K562 (cell line): ENCODE data around the gene ZNF544.

Experiments used
- CC2D1A ChIP-seq: fragments of 450-650 bp; IDR thresholded peaks from 2 replicates; pipeline ENCODE4 v1.6.1; 2017; ENCODE audit warnings: mild to moderate bottlenecking
- FOXA3 ChIP-seq, 2 experiments: fragments of 450-650 bp in 1 of 2; sonication (generic) in 1 of 2; formaldehyde crosslinking; IDR thresholded peaks in 1 of 2; conservative IDR thresholded peaks in 1 of 2; 2 replicates each; pipeline versions ENCODE4 v1.4.0 to v1.8.0; 2020 to 2022; ENCODE audit warnings: mild to moderate bottlenecking in 2 of 2, missing genetic modification reagents in 1 of 2
- FOXJ3 ChIP-seq: sonication (generic); formaldehyde crosslinking; IDR thresholded peaks from 2 replicates; pipeline ENCODE4 v1.4.0; 2020; ENCODE audit warnings: mild to moderate bottlenecking, missing genetic modification reagents
- FOXP1 ChIP-seq: sonication (generic); formaldehyde crosslinking; IDR thresholded peaks from 2 replicates; pipeline ENCODE4 v1.8.0; 2022; ENCODE audit warnings: mild to moderate bottlenecking, missing genetic modification reagents
- HDAC8 ChIP-seq: fragments of 450-650 bp; IDR thresholded peaks from 2 replicates; pipeline ENCODE4 v1.6.1; 2016; ENCODE audit warnings: mild to moderate bottlenecking, missing genetic modification characterization, moderate library complexity, missing compliant biosample characterization
- SMAD1 ChIP-seq: fragments of 150-350 bp; IDR thresholded peaks from 2 replicates; pipeline ENCODE4 v1.6.1; 2014; ENCODE audit warnings: low read length, low read depth; ENCODE audit not compliant: partially characterized antibody
- TBP ChIP-seq: optimal IDR thresholded peaks from 2 replicates; pipeline ENCODE3; 2011; ENCODE audit warnings: low read depth, low read length, improper control_type of control experiment
- YY1 ChIP-seq, 3 experiments: IDR thresholded peaks; 2 replicates each; pipeline ENCODE4 v1.6.1; 2011; ENCODE audit warnings: low read length in 2 of 3, mild to moderate bottlenecking in 2 of 3, moderate library complexity in 2 of 3, borderline replicate concordance in 1 of 3, control low read depth in 1 of 3, low read depth in 1 of 3; ENCODE audit not compliant: insufficient read depth in 3 of 3, insufficient replicate concordance in 2 of 3, control insufficient read depth in 1 of 3, insufficient read length in 1 of 3; ENCODE audit errors: extremely low read depth in 1 of 3
- ZEB2 ChIP-seq: fragments of 450-650 bp; IDR thresholded peaks from 2 replicates; pipeline ENCODE4 v1.6.1; 2016
- ZNF436 ChIP-seq: fragments of 250-450, 450-650 bp; sonication (Bioruptor Pico); formaldehyde crosslinking; IDR thresholded peaks from 2 replicates; pipeline ENCODE4 v1.7.0; 2020; ENCODE audit warnings: mild to moderate bottlenecking
- TF ChIP-seq, protein P1 (sequence below), 2 experiments: fragments of 450-650 bp; conservative IDR thresholded peaks; 2 replicates each; pipeline ENCODE4 v1.6.1; 2017; ENCODE audit warnings: mild to moderate bottlenecking in 2 of 2, moderate library complexity in 2 of 2
- TF ChIP-seq, protein P2 (sequence below), 2 experiments: fragments of 450-650 bp in 1 of 2; sonication (generic) in 1 of 2; formaldehyde crosslinking in 1 of 2; IDR thresholded peaks; 2 replicates each; pipeline versions ENCODE4 v1.7.1 to v1.9.0; 2016 to 2022; ENCODE audit warnings: inconsistent platforms in 1 of 2, mild to moderate bottlenecking in 1 of 2, missing genetic modification reagents in 1 of 2
- TF ChIP-seq, protein P3 (sequence below), 2 experiments: fragments of 200-800 bp in 1 of 2; sonication (Bioruptor generic) in 1 of 2; sonication (generic) in 1 of 2; formaldehyde crosslinking in 1 of 2; IDR thresholded peaks in 1 of 2; conservative IDR thresholded peaks in 1 of 2; 2 replicates each; pipeline versions ENCODE4 v1.5.0 to v1.6.1; 2016 to 2020; ENCODE audit warnings: missing compliant biosample characterization in 1 of 2, missing genetic modification characterization in 1 of 2, missing genetic modification reagents in 1 of 2

DNA sequence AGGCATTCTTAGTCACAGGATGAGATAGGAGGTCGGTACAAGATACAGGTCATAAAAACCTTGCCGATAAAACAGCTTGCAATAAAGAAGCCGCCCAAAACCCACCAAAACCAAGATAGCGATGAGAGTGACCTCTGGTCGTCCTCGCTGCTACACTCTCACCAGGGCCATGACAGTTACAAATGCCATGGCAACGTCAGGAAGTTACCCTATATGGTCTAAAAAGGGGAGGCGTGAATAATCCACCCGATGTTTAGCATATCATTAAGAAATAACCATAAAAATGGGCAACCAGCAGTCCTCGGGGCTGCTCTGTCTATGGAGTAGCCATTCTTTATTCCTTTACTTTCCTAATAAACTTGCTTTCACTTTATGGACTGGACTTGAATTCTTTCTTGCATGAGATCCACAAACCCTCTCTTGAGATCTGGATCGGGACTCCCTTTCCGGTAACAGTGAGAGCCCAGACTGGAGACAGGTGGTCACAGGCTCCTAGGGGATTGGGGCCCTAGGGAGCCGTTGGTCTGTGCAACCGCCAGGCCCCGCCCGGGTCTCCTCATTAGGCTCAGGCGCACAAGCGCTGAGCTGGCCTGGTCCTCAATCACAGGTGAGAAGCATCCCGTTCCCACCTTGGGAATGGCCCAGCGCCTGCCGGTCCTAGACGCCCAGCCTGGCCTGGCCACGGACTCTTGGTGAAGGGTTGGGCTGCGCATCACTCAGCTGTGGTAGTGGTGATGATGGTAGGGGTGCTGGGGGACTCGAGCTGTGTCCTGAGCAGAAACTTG, 10.9 kb upstream of the ZNF544 start:
- TF ChIP-seq ZNF436 (CRISPR knock-in tag) (no peak), HDAC8 (tag) (no peak), CC2D1A (no peak), FOXP1 (CRISPR knock-in tag) (no peak), ZEB2 (no peak), TBP (no peak), FOXJ3 (CRISPR knock-in tag) (no peak), FOXA3 (CRISPR knock-in tag; conservative IDR thresholded peaks at IDR 0.05 in 1 of 2, IDR thresholded peaks at IDR 0.05 in 1 of 2) (no peak), SMAD1 (no peak), YY1 (IDR thresholded peaks at IDR 0.05; ENCODE audit: borderline replicate concordance in 1 of 3, control insufficient read depth in 1 of 3, extremely low read depth in 1 of 3, insufficient read depth in 3 of 3, insufficient read length in 1 of 3, insufficient replicate concordance in 2 of 3, low read depth in 1 of 3, low read length in 2 of 3) (no peak)
- TF ChIP-seq, protein P1, sequence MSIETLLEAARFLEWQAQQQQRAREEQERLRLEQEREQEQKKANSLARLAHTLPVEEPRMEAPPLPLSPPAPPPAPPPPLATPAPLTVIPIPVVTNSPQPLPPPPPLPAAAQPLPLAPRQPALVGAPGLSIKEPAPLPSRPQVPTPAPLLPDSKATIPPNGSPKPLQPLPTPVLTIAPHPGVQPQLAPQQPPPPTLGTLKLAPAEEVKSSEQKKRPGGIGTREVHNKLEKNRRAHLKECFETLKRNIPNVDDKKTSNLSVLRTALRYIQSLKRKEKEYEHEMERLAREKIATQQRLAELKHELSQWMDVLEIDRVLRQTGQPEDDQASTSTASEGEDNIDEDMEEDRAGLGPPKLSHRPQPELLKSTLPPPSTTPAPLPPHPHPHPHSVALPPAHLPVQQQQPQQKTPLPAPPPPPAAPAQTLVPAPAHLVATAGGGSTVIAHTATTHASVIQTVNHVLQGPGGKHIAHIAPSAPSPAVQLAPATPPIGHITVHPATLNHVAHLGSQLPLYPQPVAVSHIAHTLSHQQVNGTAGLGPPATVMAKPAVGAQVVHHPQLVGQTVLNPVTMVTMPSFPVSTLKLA (conservative IDR thresholded peaks at IDR 0.05), result no peak
- TF ChIP-seq, protein P2, sequence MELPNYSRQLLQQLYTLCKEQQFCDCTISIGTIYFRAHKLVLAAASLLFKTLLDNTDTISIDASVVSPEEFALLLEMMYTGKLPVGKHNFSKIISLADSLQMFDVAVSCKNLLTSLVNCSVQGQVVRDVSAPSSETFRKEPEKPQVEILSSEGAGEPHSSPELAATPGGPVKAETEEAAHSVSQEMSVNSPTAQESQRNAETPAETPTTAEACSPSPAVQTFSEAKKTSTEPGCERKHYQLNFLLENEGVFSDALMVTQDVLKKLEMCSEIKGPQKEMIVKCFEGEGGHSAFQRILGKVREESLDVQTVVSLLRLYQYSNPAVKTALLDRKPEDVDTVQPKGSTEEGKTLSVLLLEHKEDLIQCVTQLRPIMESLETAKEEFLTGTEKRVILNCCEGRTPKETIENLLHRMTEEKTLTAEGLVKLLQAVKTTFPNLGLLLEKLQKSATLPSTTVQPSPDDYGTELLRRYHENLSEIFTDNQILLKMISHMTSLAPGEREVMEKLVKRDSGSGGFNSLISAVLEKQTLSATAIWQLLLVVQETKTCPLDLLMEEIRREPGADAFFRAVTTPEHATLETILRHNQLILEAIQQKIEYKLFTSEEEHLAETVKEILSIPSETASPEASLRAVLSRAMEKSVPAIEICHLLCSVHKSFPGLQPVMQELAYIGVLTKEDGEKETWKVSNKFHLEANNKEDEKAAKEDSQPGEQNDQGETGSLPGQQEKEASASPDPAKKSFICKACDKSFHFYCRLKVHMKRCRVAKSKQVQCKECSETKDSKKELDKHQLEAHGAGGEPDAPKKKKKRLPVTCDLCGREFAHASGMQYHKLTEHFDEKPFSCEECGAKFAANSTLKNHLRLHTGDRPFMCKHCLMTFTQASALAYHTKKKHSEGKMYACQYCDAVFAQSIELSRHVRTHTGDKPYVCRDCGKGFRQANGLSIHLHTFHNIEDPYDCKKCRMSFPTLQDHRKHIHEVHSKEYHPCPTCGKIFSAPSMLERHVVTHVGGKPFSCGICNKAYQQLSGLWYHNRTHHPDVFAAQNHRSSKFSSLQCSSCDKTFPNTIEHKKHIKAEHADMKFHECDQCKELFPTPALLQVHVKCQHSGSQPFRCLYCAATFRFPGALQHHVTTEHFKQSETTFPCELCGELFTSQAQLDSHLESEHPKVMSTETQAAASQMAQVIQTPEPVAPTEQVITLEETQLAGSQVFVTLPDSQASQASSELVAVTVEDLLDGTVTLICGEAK (IDR thresholded peaks at IDR 0.05), result no peak
- TF ChIP-seq, protein P2 (CRISPR knock-in tag; IDR thresholded peaks at IDR 0.05), result no peak
- TF ChIP-seq, protein P3, sequence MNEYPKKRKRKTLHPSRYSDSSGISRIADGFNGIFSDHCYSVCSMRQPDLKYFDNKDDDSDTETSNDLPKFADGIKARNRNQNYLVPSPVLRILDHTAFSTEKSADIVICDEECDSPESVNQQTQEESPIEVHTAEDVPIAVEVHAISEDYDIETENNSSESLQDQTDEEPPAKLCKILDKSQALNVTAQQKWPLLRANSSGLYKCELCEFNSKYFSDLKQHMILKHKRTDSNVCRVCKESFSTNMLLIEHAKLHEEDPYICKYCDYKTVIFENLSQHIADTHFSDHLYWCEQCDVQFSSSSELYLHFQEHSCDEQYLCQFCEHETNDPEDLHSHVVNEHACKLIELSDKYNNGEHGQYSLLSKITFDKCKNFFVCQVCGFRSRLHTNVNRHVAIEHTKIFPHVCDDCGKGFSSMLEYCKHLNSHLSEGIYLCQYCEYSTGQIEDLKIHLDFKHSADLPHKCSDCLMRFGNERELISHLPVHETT (CRISPR knock-in tag; conservative IDR thresholded peaks at IDR 0.05 in 1 of 2, IDR thresholded peaks at IDR 0.05 in 1 of 2), result no peak
